OCI-LY7 (cell line): Measurements from ENCODE around the gene SEM1. TPM values are rescaled to one million over a fixed set of nuclear protein-coding genes. Genes with fewer than 3 reads are reported as not detected.

ENCODE experiments used
- BruUV-seq: library from RNA; stranded (reverse); fragments of 400-500 nt; replicated peaks from 2 replicates; lab custom pipeline; 2021; lab: Mats Ljungman, UMichigan
- CTCF ChIA-PET: fragments of 300-600 bp; sonication (Branson Sonifier 250); formaldehyde crosslinking; loops from one replicate; lab custom pipeline; 2022; ENCODE audit warnings: antibody characterized with exemption; ENCODE audit not compliant: unreplicated experiment; lab: Charles Lee
- POLR2A ChIA-PET: fragments of 300-600 bp; sonication (Branson Sonifier 250); formaldehyde crosslinking; loops from one replicate; lab custom pipeline; 2022; ENCODE audit warnings: antibody characterized with exemption; lab: Charles Lee
- DNase-seq: peaks from one replicate; pipeline ENCODE4 v3.0.0-alpha.2; 2015; ENCODE audit warnings: low spot score
- H2AFZ ChIP-seq: fragments of 200-600 bp; sonication (generic), shearing (Covaris generic); 2 replicates; pipeline ENCODE4 v1.6.1; 2014; ENCODE audit warnings: mild to moderate bottlenecking, antibody characterized with exemption, low read length, moderate library complexity
- H3K27ac ChIP-seq: fragments of 200-600 bp; sonication (generic); 2 replicates; pipeline ENCODE4 v1.5.1; 2014; ENCODE audit warnings: mixed run types, low read depth, mild to moderate bottlenecking, moderate library complexity, low read length, inconsistent platforms; ENCODE audit not compliant: poor library complexity, severe bottlenecking
- H3K36me3 ChIP-seq: fragments of 200-600 bp; sonication (generic); 2 replicates; pipeline ENCODE4 v1.6.1; 2014; ENCODE audit warnings: mild to moderate bottlenecking, antibody characterized with exemption, low read length, moderate library complexity, mixed read lengths; ENCODE audit not compliant: insufficient read depth
- H3K4me1 ChIP-seq: fragments of 200-600 bp; sonication (generic); 2 replicates; pipeline ENCODE4 v1.5.1; 2014; ENCODE audit warnings: mild to moderate bottlenecking, low read length; ENCODE audit not compliant: insufficient read depth, poor library complexity, severe bottlenecking
- H3K4me2 ChIP-seq: fragments of 200-600 bp; sonication (generic); 2 replicates; pipeline ENCODE4 v1.6.1; 2014; ENCODE audit warnings: mild to moderate bottlenecking, low read length
- H3K4me3 ChIP-seq: fragments of 200-600 bp; sonication (generic); 2 replicates; pipeline ENCODE4 v1.5.1; 2014; ENCODE audit warnings: mild to moderate bottlenecking, low read depth, low read length; ENCODE audit not compliant: poor library complexity, severe bottlenecking
- H3K79me2 ChIP-seq: fragments of 200-600 bp; sonication (generic); 2 replicates; pipeline ENCODE4 v1.6.1; 2016; ENCODE audit warnings: low read depth, mild to moderate bottlenecking, low read length, moderate library complexity, mixed read lengths; ENCODE audit not compliant: insufficient read depth
- H3K9me2 ChIP-seq: fragments of 200-600 bp; sonication (generic); 2 replicates; pipeline ENCODE4 v1.6.1; 2016; ENCODE audit warnings: mild to moderate bottlenecking, low read length, mixed read lengths; ENCODE audit not compliant: insufficient read depth
- H3K9me3 ChIP-seq: fragments of 200-600 bp; sonication (generic); 2 replicates; pipeline ENCODE4 v1.6.1; 2014; ENCODE audit warnings: mild to moderate bottlenecking, mixed run types, low read length, mixed read lengths
- H4K20me1 ChIP-seq: fragments of 200-600 bp; sonication (generic); 2 replicates; pipeline ENCODE4 v1.6.1; 2014; ENCODE audit warnings: mild to moderate bottlenecking, antibody characterized with exemption, low read length, moderate library complexity, mixed read lengths; ENCODE audit not compliant: insufficient read depth
- EZH2phosphoT487 ChIP-seq: fragments of 200-600 bp; sonication (generic); IDR thresholded peaks from 2 replicates; pipeline ENCODE4 v1.6.1; 2018; ENCODE audit warnings: low read depth, borderline replicate concordance, mild to moderate bottlenecking, mixed run types, antibody characterized with exemption, low read length, moderate library complexity, mixed read lengths
- intact Hi-C: fragments of 100-400 bp; cut with micrococcal nuclease; formaldehyde crosslinking; loops from one replicate; pipeline ENCODE4 v1.10.0; 2022; ENCODE audit not compliant: unreplicated experiment
- total RNA-seq, 2 experiments: library from RNA; depleted of rRNA in 1 of 2; stranded (reverse); fragments of >200 nt in 1 of 2; shearing (Covaris generic) in 1 of 2; gene quantifications; 2 replicates each; pipeline ENCODE4 v1.2.3, GENCODE V29; 2014 to 2022
- TF ChIP-seq, protein P1 (sequence below): fragments of 200-600 bp; sonication (generic); conservative IDR thresholded peaks from 2 replicates; pipeline ENCODE4 v1.5.1; 2014; ENCODE audit warnings: mild to moderate bottlenecking, antibody characterized with exemption, low read length, moderate library complexity, mixed read lengths

Gene SEM1
- total RNA-seq, 2 experiments from 2014 or later: 75.9 to 89.8 TPM

DNA sequence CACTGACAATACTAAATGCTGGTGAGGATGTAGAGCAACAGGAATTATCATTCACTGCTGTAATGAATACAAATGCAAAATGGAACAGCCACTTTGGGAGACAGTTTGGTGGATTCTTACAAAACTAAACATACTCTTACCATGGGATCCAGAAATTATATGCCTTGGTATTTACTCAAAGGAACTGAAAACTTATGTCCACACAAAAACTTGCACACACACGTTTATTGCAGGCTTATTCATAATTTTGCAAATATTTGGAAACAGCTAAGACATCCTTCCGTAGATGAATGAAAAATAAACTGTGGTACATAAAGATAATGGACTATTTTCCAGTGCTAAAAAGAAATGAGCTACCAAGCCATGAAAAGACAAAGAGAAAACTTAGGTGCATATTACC lies 69.6 kb downstream of the SEM1 start:
- Histone ChIP-seq H3K4me1 (no peaks in the 10 kb centered on the region), H4K20me1 (no peaks in the 10 kb centered on the region), H3K27ac (no peak overlapping the region), H3K9me2 (no peaks in the 10 kb centered on the region), H3K4me3 (no peak overlapping the region), H3K9me3 (no peaks in the 10 kb centered on the region), H3K79me2 (no peaks in the 10 kb centered on the region), H2AFZ (no peak overlapping the region), H3K4me2 (no peak overlapping the region), H3K36me3 (no peaks in the 10 kb centered on the region)
- no peak for DNase-seq
- ChIA-PET CTCF (no interaction called here), POLR2A (no interaction called here)
- no TSS peak for BruUV-seq
- intact Hi-C loops: no loop called here
- TF ChIP-seq, protein P1, sequence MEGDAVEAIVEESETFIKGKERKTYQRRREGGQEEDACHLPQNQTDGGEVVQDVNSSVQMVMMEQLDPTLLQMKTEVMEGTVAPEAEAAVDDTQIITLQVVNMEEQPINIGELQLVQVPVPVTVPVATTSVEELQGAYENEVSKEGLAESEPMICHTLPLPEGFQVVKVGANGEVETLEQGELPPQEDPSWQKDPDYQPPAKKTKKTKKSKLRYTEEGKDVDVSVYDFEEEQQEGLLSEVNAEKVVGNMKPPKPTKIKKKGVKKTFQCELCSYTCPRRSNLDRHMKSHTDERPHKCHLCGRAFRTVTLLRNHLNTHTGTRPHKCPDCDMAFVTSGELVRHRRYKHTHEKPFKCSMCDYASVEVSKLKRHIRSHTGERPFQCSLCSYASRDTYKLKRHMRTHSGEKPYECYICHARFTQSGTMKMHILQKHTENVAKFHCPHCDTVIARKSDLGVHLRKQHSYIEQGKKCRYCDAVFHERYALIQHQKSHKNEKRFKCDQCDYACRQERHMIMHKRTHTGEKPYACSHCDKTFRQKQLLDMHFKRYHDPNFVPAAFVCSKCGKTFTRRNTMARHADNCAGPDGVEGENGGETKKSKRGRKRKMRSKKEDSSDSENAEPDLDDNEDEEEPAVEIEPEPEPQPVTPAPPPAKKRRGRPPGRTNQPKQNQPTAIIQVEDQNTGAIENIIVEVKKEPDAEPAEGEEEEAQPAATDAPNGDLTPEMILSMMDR: no peak
- no peak for TF ChIP-seq EZH2phosphoT487
